HepG2 (cell line): ENCODE data around the gene COX4I1. TPM values are rescaled to one million over a fixed set of nuclear protein-coding genes. Genes with fewer than 3 reads are reported as not detected.
A peak's percentile ranks its signal among the peaks of the same experiment; 100 is the strongest.

Experiments used
- AKAP8 ChIP-seq: sonication (generic); formaldehyde crosslinking; IDR thresholded peaks from 2 replicates; pipeline ENCODE4 v1.5.1; 2020; ENCODE audit warnings: mild to moderate bottlenecking, missing genetic modification reagents
- BCL6 ChIP-seq: IDR thresholded peaks from 2 replicates; pipeline ENCODE4 v1.6.1; 2016; ENCODE audit warnings: missing genetic modification reagents, missing compliant biosample characterization
- BRCA1 ChIP-seq: sonication (generic); formaldehyde crosslinking; IDR thresholded peaks from 2 replicates; pipeline ENCODE4 v1.4.0; 2020; ENCODE audit warnings: missing genetic modification reagents
- CCDC6 ChIP-seq: sonication (generic); formaldehyde crosslinking; IDR thresholded peaks from 2 replicates; pipeline ENCODE4 v1.8.1; 2022; ENCODE audit warnings: mild to moderate bottlenecking, missing genetic modification reagents, moderate library complexity
- CHD2 ChIP-seq: IDR thresholded peaks from 2 replicates; pipeline ENCODE4 v1.6.1; 2011; ENCODE audit warnings: low read depth, low read length, improper control_type of control experiment
- DR1 ChIP-seq: sonication (generic); formaldehyde crosslinking; IDR thresholded peaks from 2 replicates; pipeline ENCODE4 v1.8.0; 2021; ENCODE audit warnings: mild to moderate bottlenecking, missing genetic modification reagents, inconsistent platforms
- EP300 ChIP-seq, 3 experiments: sonication (generic) in 1 of 3; formaldehyde crosslinking in 1 of 3; IDR thresholded peaks; 2 replicates each; pipeline versions ENCODE4 v1.5.1 to v1.6.1; 2011 to 2020; ENCODE audit warnings: low read depth in 2 of 3, low read length in 2 of 3, borderline replicate concordance in 1 of 3, improper control_type of control experiment in 1 of 3, mild to moderate bottlenecking in 1 of 3, missing genetic modification reagents in 1 of 3, moderate library complexity in 1 of 3
- ETV6 ChIP-seq: sonication (generic); formaldehyde crosslinking; conservative IDR thresholded peaks from 2 replicates; pipeline ENCODE4 v1.4.0; 2020; ENCODE audit warnings: missing genetic modification reagents
- HOXA9 ChIP-seq: sonication (generic); formaldehyde crosslinking; IDR thresholded peaks from 2 replicates; pipeline ENCODE4 v1.8.1; 2022; ENCODE audit warnings: missing genetic modification reagents, mild to moderate bottlenecking, moderate library complexity, borderline replicate concordance
- ISL2 ChIP-seq: sonication (generic); formaldehyde crosslinking; IDR thresholded peaks from 2 replicates; pipeline ENCODE4 v1.5.0; 2020; ENCODE audit warnings: missing genetic modification reagents
- PRDM10 ChIP-seq: sonication (generic); formaldehyde crosslinking; IDR thresholded peaks from 2 replicates; pipeline ENCODE4 v1.4.0; 2020; ENCODE audit warnings: low read depth, missing genetic modification reagents
- RFXANK ChIP-seq: IDR thresholded peaks from 2 replicates; pipeline ENCODE4 v1.6.1; 2016
- SPEN ChIP-seq: sonication (generic); formaldehyde crosslinking; IDR thresholded peaks from 2 replicates; pipeline ENCODE4 v1.5.1; 2020; ENCODE audit warnings: low read depth, mild to moderate bottlenecking, missing genetic modification reagents
- THAP9 ChIP-seq: sonication (generic); formaldehyde crosslinking; IDR thresholded peaks from 2 replicates; pipeline ENCODE4; 2020; ENCODE audit warnings: missing genetic modification reagents, mild to moderate bottlenecking, borderline replicate concordance
- ZFP90 ChIP-seq: sonication (generic); formaldehyde crosslinking; IDR thresholded peaks from 2 replicates; pipeline ENCODE4 v1.8.0; 2022; ENCODE audit warnings: missing genetic modification reagents, mild to moderate bottlenecking, inconsistent platforms, borderline replicate concordance
- ZNF124 ChIP-seq: sonication (generic); formaldehyde crosslinking; IDR thresholded peaks from 2 replicates; pipeline ENCODE4 v1.4.0; 2020; ENCODE audit warnings: missing genetic modification reagents
- ZNF263 ChIP-seq: sonication (generic); formaldehyde crosslinking; IDR thresholded peaks from 2 replicates; pipeline ENCODE4 v1.4.0; 2020; ENCODE audit warnings: missing genetic modification reagents
- ZNF501 ChIP-seq: sonication (generic); formaldehyde crosslinking; IDR thresholded peaks from 2 replicates; pipeline ENCODE4 v1.5.1; 2020; ENCODE audit warnings: mild to moderate bottlenecking, moderate library complexity, missing genetic modification reagents
- ZNF780A ChIP-seq: sonication (generic); formaldehyde crosslinking; IDR thresholded peaks from 2 replicates; pipeline ENCODE4 v1.8.0; 2022; ENCODE audit warnings: mild to moderate bottlenecking, missing genetic modification reagents, moderate library complexity
- polyA plus RNA-seq, 8 experiments: library from polyadenylated mRNA; depleted of rRNA in 3 of 8; stranded (reverse) in 7 of 8; unstranded in 1 of 8; fragments of >200 nt; fragmentation: Illumina TruSeq in 4 of 8; extraction: Trizol in 4 of 8; gene quantifications; 2 replicates each; pipeline versions ENCODE4 v1.2.1 to v1.2.3, GENCODE V29; 2011 to 2016; ENCODE audit warnings: low read depth in 4 of 8, missing spikeins in 1 of 8, mixed read lengths in 1 of 8; ENCODE audit not compliant: insufficient read depth in 1 of 8
- total RNA-seq, 5 experiments: library from RNA; depleted of rRNA; stranded (reverse); fragments of >200 nt; fragmentation: Illumina TruSeq; extraction: Trizol; gene quantifications; 2 replicates each; pipeline ENCODE4 v1.2.3, GENCODE V29; 2016; ENCODE audit warnings: low read depth in 1 of 5

Gene COX4I1
- total and polyA plus RNA-seq, 2 of the 13 experiments (the other 11 are each of a cell fraction or from before 2014, with no cell fraction given) = 658 to 902 TPM

GRCh38 chr16:85821390-85822135 lies 22.1 kb downstream of the COX4I1 start (continued):
- TF ChIP-seq PRDM10 = 0 out of 2 replicates have a peak, but pooled peaks have one; percentile 58
- 0 out of 2 replicates have a peak, but pooled peaks have one; percentile 36 for TF ChIP-seq AKAP8 (CRISPR knock-in tag)
- TF ChIP-seq BCL6 (CRISPR knock-in tag) = peak; percentile 24; the same call in 1 of the 2 replicates
- TF ChIP-seq CHD2 = 0 out of 2 replicates have a peak, but pooled peaks have one; percentile 37
- peak; percentile 38; the same call in 1 of the 2 replicates for TF ChIP-seq ISL2 (CRISPR knock-in tag)
- peak; percentile 79 for TF ChIP-seq ZNF501 (CRISPR knock-in tag)
- TF ChIP-seq EP300 (IDR thresholded peaks at IDR 0.05; ENCODE audit: low read depth in 2 of 2, low read length in 2 of 2) = 0 out of 4 replicates have a peak, but pooled peaks of 1 of the 2 experiments have one; percentile 29
- TF ChIP-seq EP300 (CRISPR knock-in tag; IDR thresholded peaks at IDR 0.05; ENCODE audit: borderline replicate concordance) = no peak
- TF ChIP-seq THAP9 (CRISPR knock-in tag) = peak; percentile 6; the same call in 1 of the 2 replicates
- no peak for TF ChIP-seq RFXANK (CRISPR knock-in tag)
- TF ChIP-seq ETV6 (CRISPR knock-in tag) = 0 out of 2 replicates have a peak, but pooled peaks have one; percentile 56
- TF ChIP-seq DR1 (CRISPR knock-in tag) = no peak
- no peak for TF ChIP-seq HOXA9 (CRISPR knock-in tag)
- TF ChIP-seq BRCA1 = 0 out of 2 replicates have a peak, but pooled peaks have one; percentile 59
- TF ChIP-seq ZNF124 (CRISPR knock-in tag) = peak; percentile 77; the same call in 1 of the 2 replicates
- peak; percentile 71; the same call in 1 of the 2 replicates for TF ChIP-seq ZFP90 (CRISPR knock-in tag)
- TF ChIP-seq ZNF780A (CRISPR knock-in tag) = no peak
- peak; percentile 70; the same call in 1 of the 2 replicates for TF ChIP-seq SPEN (CRISPR knock-in tag)
- TF ChIP-seq CCDC6 (CRISPR knock-in tag) = 0 out of 2 replicates have a peak, but pooled peaks have one; percentile 49
- TF ChIP-seq ZNF263 (CRISPR knock-in tag) = 0 out of 2 replicates have a peak, but pooled peaks have one; percentile 18
